Measurements from ENCODE around the gene EMC8.
A peak's percentile ranks its signal among the peaks of the same experiment; 100 is the strongest.

EMC8 gene

DNA sequence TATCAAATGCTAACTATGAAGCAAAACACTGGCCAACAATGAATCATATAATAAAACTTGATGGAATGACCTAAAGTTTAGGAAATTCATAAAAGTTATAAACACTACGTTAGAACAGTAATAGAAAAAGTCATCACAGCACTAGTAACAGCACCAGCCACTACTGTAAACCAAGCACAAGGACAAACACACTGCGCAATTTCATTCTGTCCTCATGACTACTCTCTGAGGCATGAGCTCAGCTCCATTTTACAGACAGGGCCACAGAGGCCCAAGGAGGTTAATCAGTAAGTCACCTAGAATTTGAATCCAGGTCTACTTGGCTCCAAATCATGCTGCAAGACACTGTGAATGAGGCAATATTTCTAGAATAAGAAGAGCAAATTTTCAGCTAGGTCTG lies 13.4 kb downstream of the EMC8 start:
- DNase-seq (ENCODE audit: low read depth in 2 of 3, low spot score in 1 of 3) = no peak

- DNase-seq (ENCODE audit: low read depth in 2 of 3, low spot score in 1 of 3) = no peak
Observed at GRCh38 chr16:85784813-85785212, 14.5 kb downstream of the EMC8 start.

- DNase-seq (ENCODE audit: low read depth in 2 of 3, low spot score in 1 of 3) = no peak
Observed at GRCh38 chr16:85783441-85783840, 15.9 kb downstream of the EMC8 start.

- no peak for DNase-seq (ENCODE audit: low read depth in 2 of 3, low spot score in 1 of 3)
Observed at GRCh38 chr16:85782451-85782850, 16.9 kb downstream of the EMC8 start.

- no peak for DNase-seq (ENCODE audit: low read depth in 2 of 3, low spot score in 1 of 3)
Observed at GRCh38 chr16:85781695-85782370, 17.5 kb downstream of the EMC8 start.

DNA sequence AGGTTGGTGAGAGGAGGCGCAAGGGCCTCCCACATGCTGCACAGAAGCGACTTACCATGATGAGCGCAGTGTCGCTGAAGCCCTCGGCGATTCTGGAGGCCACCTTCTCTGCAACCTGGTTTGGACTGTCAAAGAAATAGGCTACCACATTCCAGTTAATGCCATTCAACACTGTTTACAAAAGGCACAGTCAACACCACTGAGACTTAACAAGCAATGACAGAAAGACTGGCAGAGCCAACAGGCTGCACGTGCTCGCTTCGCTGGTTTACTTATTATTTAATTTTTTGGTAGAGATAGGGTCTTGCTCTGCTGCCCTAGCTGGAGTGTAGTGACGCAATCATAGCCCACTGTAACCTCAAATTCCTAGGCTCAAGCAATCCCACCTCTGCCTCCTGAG lies 18.2 kb downstream of the EMC8 start:
- no peak for DNase-seq (ENCODE audit: low read depth in 2 of 3, low spot score in 1 of 3)

- no peak for DNase-seq (ENCODE audit: low read depth in 2 of 3, low spot score in 1 of 3)
Observed at GRCh38 chr16:85780281-85780680, 19.1 kb downstream of the EMC8 start.

- peak in 1 of 3 donors; percentile 16 for DNase-seq (ENCODE audit: low read depth in 2 of 3, low spot score in 1 of 3)
Observed at GRCh38 chr16:85778873-85779272, 20.5 kb downstream of the EMC8 start.

DNA sequence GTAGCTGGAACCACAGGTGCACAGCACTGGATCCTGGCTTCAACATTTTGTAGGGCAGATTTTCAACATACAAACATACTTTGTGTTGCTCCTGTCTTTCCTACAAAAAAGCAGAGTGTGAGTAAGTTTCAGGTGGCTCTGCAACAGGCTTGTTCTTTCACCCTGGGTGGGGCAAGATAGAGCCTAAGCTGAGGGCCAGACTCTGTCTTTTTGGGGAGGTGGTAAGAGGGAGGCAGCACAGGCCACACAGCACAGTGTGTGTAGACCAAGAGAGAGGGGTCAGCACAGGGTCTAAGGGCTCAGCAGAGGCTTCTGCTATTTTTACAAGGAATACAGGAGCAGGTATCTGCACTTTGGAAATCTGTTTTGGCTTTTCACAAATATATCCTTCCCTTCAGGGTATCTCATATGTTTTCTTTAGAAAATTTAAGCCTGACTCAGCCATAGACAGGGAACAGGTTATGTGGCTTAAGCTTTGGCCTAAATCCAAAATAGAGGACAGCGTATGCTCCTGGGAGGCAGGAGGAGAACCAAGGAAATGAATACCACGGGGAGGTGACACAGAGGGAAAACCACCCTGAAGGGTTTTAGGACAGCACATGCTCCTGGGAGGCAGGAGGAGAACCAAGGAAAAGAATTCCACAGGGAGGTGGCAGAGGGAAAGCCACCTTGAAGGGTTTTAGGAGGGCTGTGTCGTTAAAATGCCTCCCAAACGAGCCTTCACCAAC lies 21.6 kb downstream of the EMC8 start:
- no peak for DNase-seq (ENCODE audit: low read depth in 2 of 3, low spot score in 1 of 3)

DNA sequence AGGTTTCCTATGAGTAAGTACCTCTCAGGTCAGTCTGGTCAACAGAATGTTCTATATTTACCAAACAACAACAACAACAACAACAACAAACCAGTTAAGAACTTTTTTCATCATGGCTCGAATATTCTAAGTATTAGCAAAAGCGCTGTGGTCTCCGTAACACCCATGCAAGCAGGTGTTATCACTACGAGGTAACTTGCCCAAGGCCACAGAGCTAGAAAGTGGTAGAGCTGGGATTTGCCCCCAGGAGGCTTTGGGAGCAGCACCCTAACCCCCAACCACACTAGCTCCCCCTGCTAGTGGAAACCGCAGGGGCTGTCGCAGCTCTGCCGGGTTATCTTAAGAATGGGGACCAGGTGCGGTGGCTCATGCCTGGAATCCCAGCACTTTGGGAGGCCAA lies 24.5 kb downstream of the EMC8 start:
- no peak for DNase-seq (ENCODE audit: low read depth in 2 of 3, low spot score in 1 of 3)

- no peak for DNase-seq (ENCODE audit: low read depth in 2 of 3, low spot score in 1 of 3)
Observed at GRCh38 chr16:85774136-85774535, 25.2 kb downstream of the EMC8 start.

DNA sequence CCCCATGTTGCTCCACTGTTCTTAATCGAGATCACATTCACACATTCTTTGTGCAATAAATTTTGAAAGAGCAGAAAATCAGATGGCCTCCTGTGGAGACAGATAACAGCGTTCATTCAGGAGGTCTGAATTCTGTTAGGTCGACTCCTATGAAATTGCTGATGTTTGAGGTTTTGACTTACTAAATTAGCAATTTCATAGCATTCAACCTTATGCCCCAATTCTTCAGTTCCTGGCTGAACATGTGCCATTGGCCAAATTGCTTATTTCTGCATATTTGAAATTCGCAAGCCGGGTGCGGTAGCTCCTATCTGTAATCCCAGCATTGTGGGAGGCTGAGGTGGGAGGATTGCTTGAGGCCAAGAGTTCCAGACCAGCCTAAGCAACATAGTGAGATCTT lies 26.3 kb downstream of the EMC8 start:
- DNase-seq (ENCODE audit: low read depth in 2 of 3, low spot score in 1 of 3) = no peak

DNA sequence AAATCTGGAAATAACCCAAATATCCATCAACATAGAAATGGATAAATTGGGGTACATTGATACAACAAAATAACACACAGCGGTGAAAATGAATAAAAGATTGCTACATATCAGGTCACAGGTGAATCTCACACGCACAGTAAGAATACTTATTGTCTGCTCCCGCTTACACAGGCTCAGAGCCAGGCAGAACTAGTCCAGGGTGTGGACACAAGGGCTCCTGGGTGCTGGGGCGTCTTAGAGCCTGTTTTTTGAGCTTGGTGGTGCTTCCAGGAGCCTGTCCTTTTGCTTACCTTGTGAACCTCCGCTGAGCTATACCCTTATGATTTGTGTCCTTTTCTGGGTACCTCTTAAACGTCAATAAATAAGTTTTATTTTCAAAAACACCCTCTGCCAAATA lies 28.6 kb downstream of the EMC8 start:
- no peak for DNase-seq (ENCODE audit: low read depth in 2 of 3, low spot score in 1 of 3)

DNA sequence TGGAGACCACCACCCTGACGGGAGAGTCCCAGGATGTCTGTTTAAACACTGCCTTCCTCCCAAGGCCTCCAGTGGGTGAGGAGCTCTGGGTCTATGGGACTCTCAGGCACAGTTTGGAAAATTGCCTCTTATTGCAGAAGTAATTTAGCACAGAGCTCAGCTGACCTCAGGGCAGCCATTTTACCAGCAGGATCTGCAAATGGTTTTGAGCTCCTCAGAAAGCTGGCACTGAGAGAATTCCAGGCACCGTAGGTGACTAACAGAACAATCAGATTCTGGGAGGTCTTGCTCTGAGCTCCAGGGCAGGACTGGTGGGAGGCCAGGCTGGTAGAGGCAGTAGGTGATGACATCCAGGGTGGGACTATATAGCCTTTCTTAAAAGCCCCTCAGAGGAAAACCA lies 31.1 kb downstream of the EMC8 start:
- DNase-seq (ENCODE audit: low read depth in 2 of 3, low spot score in 1 of 3) = no peak

DNA sequence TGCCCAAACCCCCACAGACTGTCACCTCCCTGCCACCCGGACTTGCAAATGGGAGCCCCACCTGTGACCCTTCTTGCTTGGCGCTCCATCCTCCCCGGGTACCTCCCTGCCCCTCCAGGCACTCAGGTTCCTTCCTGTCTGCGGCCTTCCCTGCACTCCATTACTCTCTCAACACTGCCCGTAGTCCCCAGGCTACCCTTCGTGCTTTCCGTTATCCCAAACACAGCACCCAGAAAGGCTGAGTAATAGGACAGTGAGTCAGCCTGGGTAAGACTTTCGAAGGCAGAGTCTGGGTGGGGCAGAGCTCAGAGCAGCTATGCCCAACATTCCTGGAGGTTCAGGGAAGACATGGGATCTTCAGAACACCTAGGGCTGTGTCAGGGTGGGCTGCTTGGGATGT lies 31.8 kb downstream of the EMC8 start:
- no peak for DNase-seq (ENCODE audit: low read depth in 2 of 3, low spot score in 1 of 3)

DNA sequence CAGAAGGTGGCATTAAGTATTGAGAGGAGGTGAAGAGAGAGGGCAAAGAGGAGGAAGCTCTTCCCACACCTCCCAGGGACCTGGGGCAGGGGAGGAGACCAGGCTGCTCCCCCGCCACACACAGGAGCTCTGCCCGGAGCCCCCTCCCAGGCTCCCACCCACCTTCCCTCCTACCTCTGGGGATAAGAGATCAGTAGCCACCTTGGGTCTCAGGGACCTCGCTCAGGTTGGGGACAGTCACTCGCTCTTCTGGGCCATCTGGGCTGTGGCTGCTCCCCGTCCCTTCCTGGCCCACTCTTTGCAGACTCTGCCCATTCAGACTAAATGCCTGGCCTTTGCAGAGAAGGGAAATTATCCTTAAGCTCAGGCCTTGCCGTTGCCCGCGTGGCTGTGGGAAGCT lies 33.6 kb downstream of the EMC8 start:
- DNase-seq (ENCODE audit: low read depth in 2 of 3, low spot score in 1 of 3) = no peak

- DNase-seq (ENCODE audit: low read depth in 2 of 3, low spot score in 1 of 3) = no peak
Observed at GRCh38 chr16:85765211-85765610, 34.1 kb downstream of the EMC8 start.

GRCh38 chr16:85763616-85764015 lies 35.7 kb downstream of the EMC8 start:
- DNase-seq (ENCODE audit: low read depth in 2 of 3, low spot score in 1 of 3) = no peak

GRCh38 chr16:85762970-85763369 lies 36.4 kb downstream of the EMC8 start:
- no peak for DNase-seq (ENCODE audit: low read depth in 2 of 3, low spot score in 1 of 3)

- DNase-seq (ENCODE audit: low read depth in 2 of 3, low spot score in 1 of 3) = no peak
Observed at GRCh38 chr16:85761861-85762260, 37.5 kb downstream of the EMC8 start.

DNA sequence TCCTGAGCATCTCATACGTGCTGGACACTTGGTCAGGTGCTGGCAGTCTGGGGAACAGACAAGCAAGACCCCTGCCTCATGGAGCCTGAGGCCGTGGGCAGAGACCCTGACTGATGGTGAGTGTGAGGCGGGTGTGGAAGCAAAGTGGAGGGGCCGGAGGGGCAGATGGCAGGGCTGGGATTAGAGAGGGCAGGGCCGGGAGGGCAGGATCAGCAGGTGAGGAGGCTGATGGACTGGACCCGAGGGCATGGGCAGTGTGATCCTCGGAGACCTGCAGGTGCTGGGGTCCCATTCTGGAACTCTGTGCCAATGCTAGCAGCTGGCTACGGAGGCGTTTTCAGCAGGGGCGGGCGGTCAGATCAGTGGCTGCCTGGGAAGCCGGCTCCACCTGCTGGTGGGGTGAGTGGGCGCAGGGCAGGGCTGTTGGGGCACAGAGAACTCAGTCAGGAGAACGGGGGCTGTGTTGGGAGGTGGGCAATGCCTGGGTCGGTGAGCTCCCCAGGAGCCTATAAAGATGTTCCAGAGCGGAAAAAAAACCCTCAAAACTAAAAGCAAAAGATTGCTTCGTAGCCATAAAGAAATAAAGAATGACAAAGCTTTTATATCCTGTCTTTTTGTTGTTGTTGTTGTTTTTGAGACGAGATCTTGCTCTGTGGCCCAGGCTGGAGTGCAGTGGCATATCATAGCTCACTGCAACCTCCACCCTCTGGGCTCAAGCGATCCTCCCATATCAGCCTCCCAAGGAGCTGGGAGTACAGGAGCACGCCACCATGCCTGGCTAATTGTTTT lies 39.5 kb downstream of the EMC8 start:
- DNase-seq (ENCODE audit: low read depth in 2 of 3, low spot score in 1 of 3) = peak in 1 of 3 donors; percentile 16

GRCh38 chr16:85759136-85759535 lies 40.2 kb downstream of the EMC8 start:
- DNase-seq (ENCODE audit: low read depth in 2 of 3, low spot score in 1 of 3) = no peak
